Common myeloid progenitor, CD34-positive (primary cell): ENCODE results near the gene LFNG.

Experiments
- CTCF ChIA-PET: fragments of 350-600 bp; sonication (Branson Sonifier 250); formaldehyde crosslinking; loops from one replicate; lab custom pipeline; 2021; ENCODE audit warnings: antibody characterized with exemption; lab: Charles Lee
- POLR2A ChIA-PET: fragments of 350-600 bp; sonication (Branson Sonifier 250); formaldehyde crosslinking; loops from one replicate; lab custom pipeline; 2021; ENCODE audit warnings: antibody characterized with exemption; lab: Charles Lee
- DNase-seq, 3 donors: peaks; one replicate each; pipeline versions ENCODE4 v3.0.0 to v3.0.0-alpha.2; 2013
- H3K27ac ChIP-seq, 2 experiments: 1 replicate in 1 of 2; 2 replicates in 1 of 2; pipeline ENCODE4 v1.7.0; 2013; ENCODE audit warnings: inconsistent platforms in 2 of 2, low read length in 2 of 2, mild to moderate bottlenecking in 2 of 2, low read depth in 1 of 2, moderate library complexity in 1 of 2; ENCODE audit not compliant: severe bottlenecking in 2 of 2, insufficient read depth in 1 of 2, poor library complexity in 1 of 2
- H3K27me3 ChIP-seq, 5 experiments: replicated peaks in 2 of 5; 1 replicate in 3 of 5; 2 replicates in 2 of 5; pipeline versions ENCODE4 v1.6.1 to v1.7.0; 2013; ENCODE audit warnings: low read length in 4 of 5, mild to moderate bottlenecking in 2 of 5, moderate library complexity in 2 of 5, inconsistent platforms in 1 of 5; ENCODE audit not compliant: insufficient read depth in 5 of 5, control insufficient read depth in 4 of 5
- H3K36me3 ChIP-seq, 4 experiments: 1 replicate in 2 of 4; 2 replicates in 2 of 4; pipeline versions ENCODE4 v1.6.1 to v1.7.0; 2013; ENCODE audit warnings: low read length in 3 of 4, control low read depth in 1 of 4, mild to moderate bottlenecking in 1 of 4; ENCODE audit not compliant: control insufficient read depth in 4 of 4, insufficient read depth in 4 of 4
- H3K4me1 ChIP-seq, 4 experiments: 1 replicate in 3 of 4; 2 replicates in 1 of 4; pipeline versions ENCODE4 v1.6.1 to v1.7.1; 2013; ENCODE audit warnings: low read length in 3 of 4, mild to moderate bottlenecking in 3 of 4, control low read depth in 1 of 4, inconsistent platforms in 1 of 4, moderate library complexity in 1 of 4; ENCODE audit not compliant: control insufficient read depth in 4 of 4, insufficient read depth in 4 of 4; ENCODE audit errors: control extremely low read depth in 1 of 4
- H3K4me3 ChIP-seq, 7 experiments: 1 replicate in 4 of 7; 2 replicates in 3 of 7; pipeline versions ENCODE4 v1.5.1 to v1.7.0; 2013; ENCODE audit warnings: mild to moderate bottlenecking in 7 of 7, low read length in 6 of 7, moderate library complexity in 6 of 7, inconsistent platforms in 2 of 7, low read depth in 2 of 7, control low read depth in 1 of 7; ENCODE audit not compliant: insufficient read depth in 4 of 7, control insufficient read depth in 1 of 7; ENCODE audit errors: extremely low read depth in 1 of 7
- H3K9me3 ChIP-seq, 5 experiments: 1 replicate in 4 of 5; 2 replicates in 1 of 5; pipeline versions ENCODE4 v1.6.1 to v1.7.1; 2013; ENCODE audit warnings: low read length in 4 of 5, mild to moderate bottlenecking in 2 of 5, inconsistent platforms in 1 of 5, low read depth in 1 of 5, moderate library complexity in 1 of 5; ENCODE audit not compliant: control insufficient read depth in 4 of 5, insufficient read depth in 2 of 5; ENCODE audit errors: control extremely low read depth in 1 of 5
- WGBS: methylation state at CpG from one replicate; pipeline ENCODE4 v1.1.5; 2013; ENCODE audit not compliant: insufficient coverage; 5-methylcytosine and 5-hydroxymethylcytosine counted together

The LFNG gene

DNA sequence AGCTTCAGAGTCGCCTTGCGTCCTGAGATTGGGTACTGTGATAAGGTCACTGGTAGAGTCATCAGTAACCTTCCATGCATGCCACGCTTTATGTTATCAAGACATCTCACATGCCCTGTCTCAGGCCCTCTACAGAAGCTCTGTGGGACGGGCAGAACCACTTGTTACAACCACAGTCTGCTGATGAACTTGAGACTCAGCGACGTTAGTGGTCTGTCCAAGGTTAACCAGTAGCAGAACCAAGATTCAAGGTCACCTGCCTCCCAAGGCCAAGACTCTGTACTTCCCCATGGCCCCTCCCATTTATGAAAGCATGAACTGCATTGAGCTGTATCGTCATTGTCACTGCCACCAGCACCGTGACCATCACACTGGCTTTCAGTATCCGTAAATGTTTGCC, 54.2 kb downstream of the LFNG start:
- WGBS, result 91% methylated on average over 9 of the region's 9 CpGs
- Histone ChIP-seq H3K27ac (no peak overlapping the region), H3K36me3 (peaks cover 0 to 16% (median 6%) of the 10 kb centered on the region in 4 experiments), H3K4me1 (peaks cover 0 to 5% (median 2%) of the 10 kb centered on the region in 4 experiments), H3K4me3 (no peak overlapping the region), H3K9me3 (no peaks in the 10 kb centered on the region), H3K27me3 (no peaks in the 10 kb centered on the region)
- POLR2A ChIA-PET, result no interaction called here
- CTCF ChIA-PET, result interaction anchor here (0.9 to 1.8 kb wide), 5 partner anchors 11 to 76 kb away, joined by 3 to 7 read pairs (median 3); no protein-coding TSS in a partner anchor
- DNase-seq, result no peak

GRCh38 chr7:2575046-2575732, 55.6 kb downstream of the LFNG start:
- ChIA-PET CTCF (interaction anchor here (0.9 to 1.8 kb wide), 5 partner anchors 9 to 124 kb away, joined by 3 to 7 read pairs (median 4); no protein-coding TSS in a partner anchor), POLR2A (no interaction called here)

GRCh38 chr7:2575733-2576340, 56.3 kb downstream of the LFNG start:
- no peak for DNase-seq
- H3K4me1 ChIP-seq, result peaks cover 0 to 5% (median 2%) of the 10 kb centered on the region in 4 experiments
- no peak overlapping the region for H3K27ac ChIP-seq
- CTCF ChIA-PET, result interaction anchor here (0.9 to 1.7 kb wide), 2 partner anchors 33 to 125 kb away, joined by 3 to 4 read pairs; no protein-coding TSS in a partner anchor
- H3K4me3 ChIP-seq, result no peak overlapping the region
- POLR2A ChIA-PET, result interaction anchor here (0.7 kb wide), 1 partner anchor 78 kb away, joined by 11 read pairs; no protein-coding TSS in a partner anchor
- no peaks in the 10 kb centered on the region for H3K27me3 ChIP-seq
- peaks cover 0 to 16% (median 6%) of the 10 kb centered on the region in 4 experiments for H3K36me3 ChIP-seq
- no peaks in the 10 kb centered on the region for H3K9me3 ChIP-seq
- 94% methylated on average over 11 of the region's 21 CpGs for WGBS

More at GRCh38 chr7:2575046-2575732, 55.6 kb downstream of the LFNG start:
- no peak for DNase-seq
- 93% methylated on average over 16 of the region's 21 CpGs for WGBS
- H3K9me3 ChIP-seq, result no peaks in the 10 kb centered on the region
- peaks cover 0 to 16% (median 6%) of the 10 kb centered on the region in 4 experiments for H3K36me3 ChIP-seq
- no peak overlapping the region for H3K27ac ChIP-seq
- no peaks in the 10 kb centered on the region for H3K27me3 ChIP-seq
- H3K4me3 ChIP-seq, result no peak overlapping the region
- H3K4me1 ChIP-seq, result peaks cover 0 to 5% (median 2%) of the 10 kb centered on the region in 4 experiments

DNA sequence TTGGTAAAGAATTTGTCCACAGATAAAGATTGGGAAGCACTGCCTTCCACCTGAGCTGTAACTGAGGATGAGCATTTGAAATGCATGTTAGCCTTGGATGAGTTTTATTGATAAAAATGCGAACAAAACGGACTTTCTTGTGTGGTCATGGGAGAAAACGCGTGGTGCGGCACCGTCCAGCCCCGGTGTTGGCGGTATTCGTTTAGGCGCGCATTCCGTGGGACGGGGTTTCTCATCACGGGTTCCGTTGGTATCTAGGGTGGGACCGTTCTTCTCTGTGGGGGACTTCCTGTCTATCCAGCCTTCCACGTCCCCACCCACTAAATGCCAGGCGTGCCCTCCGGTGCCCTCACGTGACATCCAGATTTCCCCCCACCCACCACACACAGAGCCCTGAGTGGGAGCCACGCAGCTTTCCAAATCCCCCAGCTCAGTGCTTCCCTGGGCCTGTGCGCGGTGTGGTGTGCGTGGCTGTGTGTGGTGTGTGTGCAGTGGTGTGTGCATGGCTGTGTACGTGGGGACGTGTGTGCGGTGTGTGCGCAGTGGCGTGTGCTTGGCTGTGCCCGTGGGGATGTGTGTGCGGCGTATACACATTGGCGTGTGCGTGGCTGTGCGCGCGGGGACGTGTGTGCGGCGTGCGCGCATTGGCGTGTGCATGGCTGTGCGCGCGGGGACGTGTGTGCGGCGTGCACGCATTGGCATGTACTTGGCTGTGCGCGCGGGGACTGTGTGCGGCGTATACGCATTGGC, 57.3 kb downstream of the LFNG start:
- ChIA-PET POLR2A (no interaction called here), CTCF (no interaction called here)
- Histone ChIP-seq H3K36me3 (peaks cover 0 to 16% (median 4%) of the 10 kb centered on the region in 4 experiments), H3K9me3 (no peaks in the 10 kb centered on the region), H3K27me3 (no peaks in the 10 kb centered on the region), H3K4me1 (peaks cover 0 to 5% (median 2%) of the 10 kb centered on the region in 4 experiments), H3K4me3 (no peak overlapping the region), H3K27ac (no peak overlapping the region)
- DNase-seq, result no peak
- 97% methylated on average over 52 of the region's 56 CpGs for WGBS
